Measurements from ENCODE around the gene PSMD6.
A peak's percentile ranks its signal among the peaks of the same experiment; 100 is the strongest.

The PSMD6 gene

GRCh38 chr3:64023187-64023860, at the start of gene PSMD6:
Gene PSMD6, minus strand, starts transcription at chr3:64023494. Its CDS starts 75 bp downstream, at chr3:64023419.
- DNase-seq (ENCODE audit: low spot score): peak; percentile 88

- peak; percentile 46 for DNase-seq (ENCODE audit: low spot score)
Observed at GRCh38 chr3:64072126-64072525, 48.8 kb upstream of the PSMD6 start.

- DNase-seq (ENCODE audit: low spot score): no peak
Observed at GRCh38 chr3:64070704-64071103, 47.4 kb upstream of the PSMD6 start.

- DNase-seq (ENCODE audit: low spot score): peak; percentile 42
Observed at GRCh38 chr3:64067506-64068346, 44.4 kb upstream of the PSMD6 start.

- no peak for DNase-seq (ENCODE audit: low spot score)
Observed at GRCh38 chr3:64064804-64065203, 41.5 kb upstream of the PSMD6 start.

- DNase-seq (ENCODE audit: low spot score): no peak
Observed at GRCh38 chr3:64063983-64064438, 40.7 kb upstream of the PSMD6 start.

GRCh38 chr3:64063207-64063982, 40.1 kb upstream of the PSMD6 start:
- no peak for DNase-seq (ENCODE audit: low spot score)

- DNase-seq (ENCODE audit: low spot score): no peak
Observed at GRCh38 chr3:64061628-64062027, 38.3 kb upstream of the PSMD6 start.

- no peak for DNase-seq (ENCODE audit: low spot score)
Observed at GRCh38 chr3:64059484-64060175, 36.3 kb upstream of the PSMD6 start.

- DNase-seq (ENCODE audit: low spot score): no peak
Observed at GRCh38 chr3:64058566-64058965, 35.3 kb upstream of the PSMD6 start.

- no peak for DNase-seq (ENCODE audit: low spot score)
Observed at GRCh38 chr3:64057231-64057630, 33.9 kb upstream of the PSMD6 start.

GRCh38 chr3:64056606-64057180, 33.4 kb upstream of the PSMD6 start:
- no peak for DNase-seq (ENCODE audit: low spot score)

GRCh38 chr3:64055076-64055475, 31.8 kb upstream of the PSMD6 start:
- DNase-seq (ENCODE audit: low spot score): no peak

- no peak for DNase-seq (ENCODE audit: low spot score)
Observed at GRCh38 chr3:64054488-64054887, 31.2 kb upstream of the PSMD6 start.

GRCh38 chr3:64053581-64053980, 30.3 kb upstream of the PSMD6 start:
- DNase-seq (ENCODE audit: low spot score): no peak

- no peak for DNase-seq (ENCODE audit: low spot score)
Observed at GRCh38 chr3:64053117-64053516, 29.8 kb upstream of the PSMD6 start.

- DNase-seq (ENCODE audit: low spot score): no peak
Observed at GRCh38 chr3:64049832-64050231, 26.5 kb upstream of the PSMD6 start.

- DNase-seq (ENCODE audit: low spot score): no peak
Observed at GRCh38 chr3:64049136-64049535, 25.8 kb upstream of the PSMD6 start.

GRCh38 chr3:64048631-64049061, 25.4 kb upstream of the PSMD6 start:
- DNase-seq (ENCODE audit: low spot score): no peak

GRCh38 chr3:64047787-64048186, 24.5 kb upstream of the PSMD6 start:
- no peak for DNase-seq (ENCODE audit: low spot score)

GRCh38 chr3:64046996-64047594, 23.8 kb upstream of the PSMD6 start:
- DNase-seq (ENCODE audit: low spot score): no peak

Measured in Ammon's horn (tissue), 1 donor.